Muscle layer of colon (tissue), 2 donors: Measurements from ENCODE around the gene RBFOX1.

ENCODE experiments used
- H3K27ac ChIP-seq: one replicate; pipeline ENCODE4 v1.7.0; 2013; ENCODE audit warnings: low read depth, mild to moderate bottlenecking, low read length, moderate library complexity
- H3K27me3 ChIP-seq, 2 donors: one replicate each; pipeline ENCODE4 v1.7.0; 2013; ENCODE audit warnings: low read length in 2 of 2, mild to moderate bottlenecking in 2 of 2; ENCODE audit not compliant: insufficient read depth in 2 of 2, control insufficient read depth in 1 of 2
- H3K36me3 ChIP-seq: one replicate; pipeline ENCODE4 v1.7.0; 2013; ENCODE audit warnings: mild to moderate bottlenecking, low read length; ENCODE audit not compliant: insufficient read depth
- H3K4me1 ChIP-seq: one replicate; pipeline ENCODE4 v1.7.0; 2013; ENCODE audit warnings: mild to moderate bottlenecking, low read length; ENCODE audit not compliant: insufficient read depth
- H3K4me3 ChIP-seq, 2 donors: one replicate each; pipeline ENCODE4 v1.7.0; 2013; ENCODE audit warnings: low read length in 2 of 2, low read depth in 1 of 2, mild to moderate bottlenecking in 1 of 2, moderate library complexity in 1 of 2
- H3K9ac ChIP-seq: one replicate; pipeline ENCODE4 v1.7.0; 2013; ENCODE audit warnings: low read length
- H3K9me3 ChIP-seq: one replicate; pipeline ENCODE4 v1.7.0; 2013; ENCODE audit warnings: mild to moderate bottlenecking, low read length
- donor health status: abdominal sarcoma.
- donor health status: Adenocarcinoma of cecum.

The RBFOX1 gene

GRCh38 chr16:7534749-7535148, 202.1 kb downstream of the RBFOX1 start:
- no peaks in the 10 kb centered on the region for H3K36me3 ChIP-seq
- no peak overlapping the region for H3K4me3 ChIP-seq
- H3K4me1 ChIP-seq, result no peaks in the 10 kb centered on the region
- no peak overlapping the region for H3K27ac ChIP-seq
- no peaks in the 10 kb centered on the region for H3K27me3 ChIP-seq
- no peak overlapping the region for H3K9ac ChIP-seq
- no peaks in the 10 kb centered on the region for H3K9me3 ChIP-seq

DNA sequence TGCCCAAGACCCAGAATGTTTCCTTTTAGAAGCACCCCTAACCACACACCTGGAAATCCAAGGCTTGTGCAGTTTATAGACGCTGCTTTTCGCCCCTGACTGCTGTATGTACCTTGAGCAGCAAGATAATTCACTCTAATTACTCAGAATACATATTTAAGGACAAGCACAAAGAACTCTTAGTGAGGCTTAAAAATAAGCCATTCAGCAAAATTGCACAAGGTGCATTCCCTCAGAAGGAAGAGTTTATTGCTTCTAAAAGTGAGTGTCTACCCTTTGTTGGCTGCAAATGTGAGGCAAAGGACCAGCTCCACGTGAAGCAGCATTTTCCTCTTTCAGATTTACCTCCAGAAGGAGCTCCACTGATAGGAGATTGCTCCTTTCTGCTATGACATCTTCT, 208.4 kb downstream of the RBFOX1 start:
- H3K36me3 ChIP-seq, result no peaks in the 10 kb centered on the region
- H3K9me3 ChIP-seq, result no peaks in the 10 kb centered on the region
- H3K4me1 ChIP-seq, result no peaks in the 10 kb centered on the region
- no peaks in the 10 kb centered on the region for H3K27me3 ChIP-seq
- no peak overlapping the region for H3K9ac ChIP-seq
- no peak overlapping the region for H3K4me3 ChIP-seq
- H3K27ac ChIP-seq, result no peak overlapping the region

DNA sequence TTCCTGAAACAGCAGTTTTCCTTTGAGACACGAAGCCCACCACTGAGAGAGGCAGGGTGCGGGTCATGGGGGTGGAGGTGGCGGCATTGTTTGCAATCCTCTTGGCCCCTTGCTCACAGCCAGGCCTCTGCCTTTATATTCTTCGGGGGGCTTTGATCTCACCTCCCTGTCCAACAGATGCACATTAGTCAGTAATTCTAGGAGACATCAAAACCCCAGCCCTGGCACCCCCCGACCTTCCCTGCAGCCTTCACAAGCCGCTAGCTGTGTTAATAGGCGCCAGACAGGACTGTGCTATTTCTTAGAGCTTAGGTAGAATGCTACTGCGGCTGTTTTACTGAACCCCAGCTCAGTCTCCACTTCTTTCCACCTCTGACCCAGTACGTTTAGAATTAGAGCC, 212.6 kb downstream of the RBFOX1 start:
- H3K27ac ChIP-seq, result no peak overlapping the region
- H3K27me3 ChIP-seq, result no peaks in the 10 kb centered on the region
- H3K9me3 ChIP-seq, result no peaks in the 10 kb centered on the region
- no peaks in the 10 kb centered on the region for H3K36me3 ChIP-seq
- H3K4me1 ChIP-seq, result no peaks in the 10 kb centered on the region
- no peak overlapping the region for H3K9ac ChIP-seq
- H3K4me3 ChIP-seq, result no peak overlapping the region

DNA sequence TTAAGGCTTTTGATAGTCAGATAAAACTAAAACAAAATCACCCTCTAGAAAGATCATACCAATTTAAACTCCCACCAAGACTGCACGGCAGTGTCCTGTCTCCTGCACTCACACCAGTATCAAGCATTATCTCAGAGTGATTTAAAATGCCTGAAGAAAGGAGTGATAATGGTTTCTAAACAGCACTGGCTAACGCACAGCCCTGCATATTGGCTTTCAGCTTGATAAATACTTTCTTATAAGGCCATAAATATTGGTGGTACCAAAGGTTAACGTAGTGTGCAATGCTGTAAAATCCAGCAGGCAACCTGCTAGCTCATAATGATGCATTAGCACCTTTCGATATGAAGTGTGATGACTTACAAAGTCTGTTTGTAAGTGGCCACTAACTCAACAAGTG, 214.3 kb downstream of the RBFOX1 start:
- Histone ChIP-seq H3K27me3 (no peaks in the 10 kb centered on the region), H3K4me3 (no peak overlapping the region), H3K4me1 (no peaks in the 10 kb centered on the region), H3K27ac (no peak overlapping the region), H3K36me3 (no peaks in the 10 kb centered on the region), H3K9ac (no peak overlapping the region), H3K9me3 (no peaks in the 10 kb centered on the region)

DNA sequence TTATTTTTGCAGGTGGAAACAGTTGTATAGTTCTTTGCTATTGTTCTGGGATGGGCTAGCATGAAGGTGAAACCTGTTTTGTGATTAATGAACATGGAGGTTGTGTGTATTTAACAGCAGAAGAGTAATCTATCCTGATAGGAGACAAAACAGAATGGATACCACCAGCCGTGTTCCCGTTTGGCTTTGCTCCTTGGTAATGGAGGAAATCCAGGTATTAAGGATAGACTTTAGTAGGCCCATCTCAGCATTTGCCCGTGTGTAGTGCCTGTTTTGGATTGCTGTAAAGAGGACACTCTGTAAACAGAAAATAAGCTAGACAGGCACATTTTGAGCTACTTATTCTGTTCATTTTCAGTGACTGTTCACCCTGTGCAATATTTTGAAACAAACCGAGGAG, 215.1 kb downstream of the RBFOX1 start:
- Histone ChIP-seq H3K27me3 (no peaks in the 10 kb centered on the region), H3K9ac (no peak overlapping the region), H3K9me3 (no peaks in the 10 kb centered on the region), H3K4me3 (no peak overlapping the region), H3K36me3 (no peaks in the 10 kb centered on the region), H3K4me1 (no peaks in the 10 kb centered on the region), H3K27ac (no peak overlapping the region)

GRCh38 chr16:7548796-7549318, 216.2 kb downstream of the RBFOX1 start:
- Histone ChIP-seq H3K9ac (no peak overlapping the region), H3K27me3 (no peaks in the 10 kb centered on the region), H3K9me3 (no peaks in the 10 kb centered on the region), H3K4me1 (no peaks in the 10 kb centered on the region), H3K27ac (no peak overlapping the region), H3K4me3 (no peak overlapping the region), H3K36me3 (no peaks in the 10 kb centered on the region)

DNA sequence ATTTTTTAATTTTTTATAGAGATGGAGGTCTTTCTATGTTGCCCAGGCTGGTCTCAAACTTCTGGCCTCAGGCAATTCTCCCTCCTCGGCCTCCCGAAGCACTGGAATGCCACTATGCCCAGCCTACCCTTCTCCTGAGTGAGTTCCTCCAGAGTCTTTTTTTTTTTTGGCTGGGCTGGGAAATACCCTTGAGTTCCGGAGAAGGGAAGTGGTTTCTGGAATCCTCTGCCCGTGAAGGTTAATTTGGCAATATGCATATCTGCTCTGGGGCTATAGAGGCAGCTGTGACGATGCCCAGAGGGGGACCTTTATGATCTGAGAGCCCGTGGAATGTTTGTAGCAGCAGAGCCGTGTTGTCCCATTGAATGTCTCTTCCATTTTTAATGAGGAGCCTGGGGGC, 217.5 kb downstream of the RBFOX1 start:
- no peak overlapping the region for H3K9ac ChIP-seq
- no peaks in the 10 kb centered on the region for H3K9me3 ChIP-seq
- no peaks in the 10 kb centered on the region for H3K4me1 ChIP-seq
- no peak overlapping the region for H3K4me3 ChIP-seq
- no peaks in the 10 kb centered on the region for H3K36me3 ChIP-seq
- H3K27me3 ChIP-seq, result no peaks in the 10 kb centered on the region
- H3K27ac ChIP-seq, result no peak overlapping the region

GRCh38 chr16:7555459-7555858, 222.8 kb downstream of the RBFOX1 start:
- no peaks in the 10 kb centered on the region for H3K27me3 ChIP-seq
- H3K4me3 ChIP-seq, result no peak overlapping the region
- H3K36me3 ChIP-seq, result no peaks in the 10 kb centered on the region
- no peaks in the 10 kb centered on the region for H3K9me3 ChIP-seq
- H3K9ac ChIP-seq, result no peak overlapping the region
- no peaks in the 10 kb centered on the region for H3K4me1 ChIP-seq
- H3K27ac ChIP-seq, result no peak overlapping the region

DNA sequence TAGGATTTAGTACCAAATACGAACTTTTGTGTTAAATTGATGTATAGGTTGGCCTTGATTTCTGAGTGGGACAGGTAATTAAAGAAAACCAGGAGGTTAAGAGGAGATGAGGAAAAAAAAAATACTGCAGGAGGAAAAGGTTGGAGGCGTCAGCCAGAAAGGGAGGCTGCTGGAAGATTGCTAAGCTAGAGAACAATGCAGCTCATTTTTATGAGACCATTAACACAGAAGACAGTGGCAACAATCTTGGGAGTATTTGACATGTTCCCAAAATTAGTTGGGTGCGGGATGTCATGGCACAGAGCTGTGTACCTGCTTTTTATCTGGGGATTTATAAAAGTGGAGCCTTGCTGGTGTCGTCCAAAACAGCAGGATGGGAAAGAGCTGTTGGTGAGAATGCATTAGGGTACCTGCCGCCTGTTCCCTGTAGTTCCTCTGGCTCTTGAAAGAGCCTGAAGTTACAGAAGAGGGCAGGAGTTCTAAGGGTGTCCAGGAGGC, 229.3 kb downstream of the RBFOX1 start:
- H3K9me3 ChIP-seq, result no peaks in the 10 kb centered on the region
- H3K4me1 ChIP-seq, result no peaks in the 10 kb centered on the region
- no peaks in the 10 kb centered on the region for H3K36me3 ChIP-seq
- no peak overlapping the region for H3K9ac ChIP-seq
- H3K27me3 ChIP-seq, result no peaks in the 10 kb centered on the region
- H3K27ac ChIP-seq, result no peak overlapping the region
- no peak overlapping the region for H3K4me3 ChIP-seq

DNA sequence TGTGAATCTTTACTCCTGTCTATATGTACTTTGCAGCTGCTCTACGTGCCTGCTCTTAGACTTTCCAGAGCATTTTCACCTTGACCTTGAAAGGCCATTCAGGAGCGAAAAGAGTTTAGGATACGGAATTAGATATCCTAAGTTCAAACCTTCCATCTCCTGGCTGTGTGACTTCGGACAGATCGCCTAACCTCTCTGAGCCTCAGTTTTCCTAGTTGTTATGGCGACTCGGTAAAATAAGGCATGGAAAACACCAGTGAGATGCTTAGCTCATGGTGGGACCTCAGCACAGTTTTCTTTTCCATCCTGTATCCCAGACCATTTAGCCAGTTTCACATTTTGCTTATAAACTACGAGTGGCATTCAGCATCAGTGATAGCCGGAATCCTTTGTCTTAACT, 233.7 kb downstream of the RBFOX1 start:
- Histone ChIP-seq H3K9me3 (no peaks in the 10 kb centered on the region), H3K27ac (no peak overlapping the region), H3K36me3 (no peaks in the 10 kb centered on the region), H3K4me1 (no peaks in the 10 kb centered on the region), H3K27me3 (no peaks in the 10 kb centered on the region), H3K4me3 (no peak overlapping the region), H3K9ac (no peak overlapping the region)

- no peaks in the 10 kb centered on the region for H3K36me3 ChIP-seq
- no peaks in the 10 kb centered on the region for H3K27me3 ChIP-seq
- no peaks in the 10 kb centered on the region for H3K4me1 ChIP-seq
- H3K9me3 ChIP-seq, result no peaks in the 10 kb centered on the region
- H3K4me3 ChIP-seq, result no peak overlapping the region
- H3K27ac ChIP-seq, result no peak overlapping the region
- no peak overlapping the region for H3K9ac ChIP-seq
Measured at GRCh38 chr16:7571366-7571765, 238.7 kb downstream of the RBFOX1 start.

GRCh38 chr16:7577588-7577987, 244.9 kb downstream of the RBFOX1 start:
- H3K9ac ChIP-seq, result no peak overlapping the region
- no peaks in the 10 kb centered on the region for H3K27me3 ChIP-seq
- H3K4me3 ChIP-seq, result no peak overlapping the region
- H3K36me3 ChIP-seq, result no peaks in the 10 kb centered on the region
- no peaks in the 10 kb centered on the region for H3K9me3 ChIP-seq
- H3K4me1 ChIP-seq, result no peaks in the 10 kb centered on the region
- H3K27ac ChIP-seq, result no peak overlapping the region
